ACC112 (cell line): ENCODE results near the gene FGD5.
"Not testable (repeated sequence)": the region's sequence is repeated elsewhere in the genome, so short reads cannot be mapped to it uniquely, and the experiment has no call there.

Experiments
- H2AFZ ChIP-seq: fragments of 200-600 bp; sonication (generic); one replicate; pipeline ENCODE4 v1.6.0; 2017; ENCODE audit warnings: antibody characterized with exemption, low read length; ENCODE audit not compliant: unreplicated experiment
- H3K27ac ChIP-seq: fragments of 200-600 bp; sonication (generic); 2 replicates; pipeline ENCODE4 v1.5.1; 2014; ENCODE audit warnings: low read depth, mild to moderate bottlenecking, antibody characterized with exemption, low read length, moderate library complexity
- H3K27me3 ChIP-seq: fragments of 200-600 bp; sonication (generic); 2 replicates; pipeline ENCODE4 v1.6.1; 2014; ENCODE audit warnings: mild to moderate bottlenecking, antibody characterized with exemption, low read length, moderate library complexity, mixed read lengths; ENCODE audit not compliant: insufficient read depth
- H3K36me3 ChIP-seq: fragments of 200-600 bp; sonication (generic); 2 replicates; pipeline ENCODE4 v1.6.1; 2016; ENCODE audit warnings: mild to moderate bottlenecking, antibody characterized with exemption, low read length, moderate library complexity, mixed read lengths; ENCODE audit not compliant: insufficient read depth
- H3K4me1 ChIP-seq: fragments of 200-600 bp; sonication (generic); one replicate; pipeline ENCODE4 v1.6.1; 2016; ENCODE audit warnings: low read length, mixed read lengths; ENCODE audit not compliant: insufficient read depth, unreplicated experiment, control insufficient read depth
- H3K4me3 ChIP-seq: fragments of 200-600 bp; sonication (generic); 2 replicates; pipeline ENCODE4 v1.5.1; 2014; ENCODE audit warnings: mild to moderate bottlenecking, low read depth, low read length
- H3K79me2 ChIP-seq: fragments of 200-600 bp; sonication (generic); one replicate; pipeline ENCODE4 v1.6.0; 2016; ENCODE audit warnings: low read length; ENCODE audit not compliant: control insufficient read depth, unreplicated experiment, insufficient read depth

The FGD5 gene

GRCh38 chr3:14892226-14892625 lies 73.5 kb downstream of the FGD5 start:
- no peak overlapping the region for H3K4me3 ChIP-seq
- no peaks in the 10 kb centered on the region for H3K79me2 ChIP-seq
- H3K27me3 ChIP-seq: peaks cover 77% of the 10 kb centered on the region
- H3K4me1 ChIP-seq: no peaks in the 10 kb centered on the region
- no peaks in the 10 kb centered on the region for H3K36me3 ChIP-seq
- no peak overlapping the region for H3K27ac ChIP-seq
- no peak overlapping the region for H2AFZ ChIP-seq

- H3K4me3 ChIP-seq: no peak overlapping the region
- H3K79me2 ChIP-seq: no peaks in the 10 kb centered on the region
- no peak overlapping the region for H2AFZ ChIP-seq
- H3K36me3 ChIP-seq: no peaks in the 10 kb centered on the region
- H3K27me3 ChIP-seq: peaks cover 72% of the 10 kb centered on the region
- no peaks in the 10 kb centered on the region for H3K4me1 ChIP-seq
- H3K27ac ChIP-seq: no peak overlapping the region
Observed at GRCh38 chr3:14894085-14894484, 75.3 kb downstream of the FGD5 start.

- no peaks in the 10 kb centered on the region for H3K36me3 ChIP-seq
- H3K4me1 ChIP-seq: no peaks in the 10 kb centered on the region
- no peak overlapping the region for H3K4me3 ChIP-seq
- no peak overlapping the region for H2AFZ ChIP-seq
- no peaks in the 10 kb centered on the region for H3K79me2 ChIP-seq
- no peak overlapping the region for H3K27ac ChIP-seq
- H3K27me3 ChIP-seq: peaks cover 63% of the 10 kb centered on the region
Observed at GRCh38 chr3:14897266-14897665, 78.5 kb downstream of the FGD5 start.

GRCh38 chr3:14898929-14899328 lies 80.2 kb downstream of the FGD5 start:
- Histone ChIP-seq H3K79me2 (no peaks in the 10 kb centered on the region), H3K27ac (no peak overlapping the region), H3K4me1 (no peaks in the 10 kb centered on the region), H3K36me3 (no peaks in the 10 kb centered on the region), H2AFZ (no peak overlapping the region), H3K4me3 (no peak overlapping the region), H3K27me3 (peaks cover 61% of the 10 kb centered on the region)

- Histone ChIP-seq H3K79me2 (no peaks in the 10 kb centered on the region), H3K27ac (no peak overlapping the region), H3K4me1 (no peaks in the 10 kb centered on the region), H2AFZ (no peak overlapping the region), H3K36me3 (no peaks in the 10 kb centered on the region), H3K4me3 (no peak overlapping the region), H3K27me3 (peaks cover 62% of the 10 kb centered on the region)
Observed at GRCh38 chr3:14899993-14900618, 81.3 kb downstream of the FGD5 start.

- H3K36me3 ChIP-seq: no peaks in the 10 kb centered on the region
- H3K4me3 ChIP-seq: no peak overlapping the region
- H3K79me2 ChIP-seq: no peaks in the 10 kb centered on the region
- H3K27ac ChIP-seq: no peak overlapping the region
- H3K27me3 ChIP-seq: peaks cover 61% of the 10 kb centered on the region
- H2AFZ ChIP-seq: no peak overlapping the region
- H3K4me1 ChIP-seq: no peaks in the 10 kb centered on the region
Observed at GRCh38 chr3:14900881-14901873, 82.4 kb downstream of the FGD5 start.

- no peak overlapping the region for H3K27ac ChIP-seq
- no peaks in the 10 kb centered on the region for H3K4me1 ChIP-seq
- H3K79me2 ChIP-seq: no peaks in the 10 kb centered on the region
- H3K36me3 ChIP-seq: no peaks in the 10 kb centered on the region
- peaks cover 62% of the 10 kb centered on the region for H3K27me3 ChIP-seq
- H3K4me3 ChIP-seq: no peak overlapping the region
- no peak overlapping the region for H2AFZ ChIP-seq
Observed at GRCh38 chr3:14902719-14903118, 84.0 kb downstream of the FGD5 start.

GRCh38 chr3:14903501-14903900 lies 84.7 kb downstream of the FGD5 start:
- H3K27me3 ChIP-seq: peaks cover 56% of the 10 kb centered on the region
- not testable (repeated sequence) for H3K36me3 ChIP-seq, H3K4me3 ChIP-seq, H3K79me2 ChIP-seq, H3K27ac ChIP-seq, H3K4me1 ChIP-seq, H2AFZ ChIP-seq

GRCh38 chr3:14905055-14905657 lies 86.4 kb downstream of the FGD5 start:
- Histone ChIP-seq H3K36me3 (no peaks in the 10 kb centered on the region), H3K79me2 (no peaks in the 10 kb centered on the region), H3K4me1 (no peaks in the 10 kb centered on the region), H3K27me3 (peaks cover 49% of the 10 kb centered on the region), H2AFZ (no peak overlapping the region), H3K4me3 (no peak overlapping the region), H3K27ac (no peak overlapping the region)

- no peaks in the 10 kb centered on the region for H3K4me1 ChIP-seq
- peaks cover 50% of the 10 kb centered on the region for H3K27me3 ChIP-seq
- no peak overlapping the region for H3K4me3 ChIP-seq
- H3K36me3 ChIP-seq: no peaks in the 10 kb centered on the region
- H3K79me2 ChIP-seq: no peaks in the 10 kb centered on the region
- no peak overlapping the region for H3K27ac ChIP-seq
- no peak overlapping the region for H2AFZ ChIP-seq
Observed at GRCh38 chr3:14906355-14906971, 87.7 kb downstream of the FGD5 start.
